ENCODE results near the gene OR52I2. TPM values are rescaled to one million over a fixed set of nuclear protein-coding genes. Genes with fewer than 3 reads are reported as not detected.

The OR52I2 gene
- polyA plus RNA-seq, 1 experiment = not detected

DNA sequence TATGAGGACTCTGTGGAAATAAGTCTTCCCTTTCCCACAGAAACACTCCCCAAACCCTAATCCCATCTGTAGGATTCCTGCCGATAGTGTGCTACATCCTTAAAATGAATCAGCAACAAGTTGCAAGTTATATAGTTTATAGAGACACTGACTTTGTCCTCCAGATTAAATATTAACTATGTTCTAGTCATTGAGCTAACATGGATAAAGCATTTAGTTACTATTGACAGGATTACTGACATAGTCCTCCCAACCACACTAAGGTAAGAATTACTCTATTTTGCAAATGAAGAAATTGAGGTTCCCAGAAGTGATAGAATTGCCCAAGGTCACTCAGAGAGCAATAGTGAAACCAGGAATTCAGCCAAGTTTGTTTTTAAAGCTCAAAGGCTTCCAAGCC is 34.7 kb upstream of the OR52I2 start:
- TF ChIP-seq, protein P1, sequence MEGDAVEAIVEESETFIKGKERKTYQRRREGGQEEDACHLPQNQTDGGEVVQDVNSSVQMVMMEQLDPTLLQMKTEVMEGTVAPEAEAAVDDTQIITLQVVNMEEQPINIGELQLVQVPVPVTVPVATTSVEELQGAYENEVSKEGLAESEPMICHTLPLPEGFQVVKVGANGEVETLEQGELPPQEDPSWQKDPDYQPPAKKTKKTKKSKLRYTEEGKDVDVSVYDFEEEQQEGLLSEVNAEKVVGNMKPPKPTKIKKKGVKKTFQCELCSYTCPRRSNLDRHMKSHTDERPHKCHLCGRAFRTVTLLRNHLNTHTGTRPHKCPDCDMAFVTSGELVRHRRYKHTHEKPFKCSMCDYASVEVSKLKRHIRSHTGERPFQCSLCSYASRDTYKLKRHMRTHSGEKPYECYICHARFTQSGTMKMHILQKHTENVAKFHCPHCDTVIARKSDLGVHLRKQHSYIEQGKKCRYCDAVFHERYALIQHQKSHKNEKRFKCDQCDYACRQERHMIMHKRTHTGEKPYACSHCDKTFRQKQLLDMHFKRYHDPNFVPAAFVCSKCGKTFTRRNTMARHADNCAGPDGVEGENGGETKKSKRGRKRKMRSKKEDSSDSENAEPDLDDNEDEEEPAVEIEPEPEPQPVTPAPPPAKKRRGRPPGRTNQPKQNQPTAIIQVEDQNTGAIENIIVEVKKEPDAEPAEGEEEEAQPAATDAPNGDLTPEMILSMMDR (IDR thresholded peaks at IDR 0.05; ENCODE audit: insufficient read depth, low read depth, low read length) = no peak
- ChIA-PET CTCF (interaction anchor here (3.6 kb wide), 1 partner anchor 360 kb away, joined by 23 read pairs; no protein-coding TSS in a partner anchor), POLR2A (no interaction called here)
- no peak for DNase-seq (ENCODE audit: low read depth)
- Histone ChIP-seq H3K4me3 (ENCODE audit: low read depth, low read length) (no peak overlapping the region), H3K27me3 (ENCODE audit: control insufficient read depth, insufficient read depth, low read length) (no peaks in the 10 kb centered on the region), H3K36me3 (ENCODE audit: control insufficient read depth, insufficient read depth, low read length) (no peaks in the 10 kb centered on the region)

GRCh38 chr11:4547416-4547815 is 34.1 kb upstream of the OR52I2 start:
- no peak for DNase-seq (ENCODE audit: low read depth)
- TF ChIP-seq, protein P1 (IDR thresholded peaks at IDR 0.05; ENCODE audit: insufficient read depth, low read depth, low read length) = no peak
- H3K4me3 ChIP-seq (ENCODE audit: low read depth, low read length) = no peak overlapping the region
- ChIA-PET CTCF (interaction anchor here (1.3 to 3.6 kb wide), 2 partner anchors 360 to 365 kb away, joined by 3 to 23 read pairs; no protein-coding TSS in a partner anchor), POLR2A (no interaction called here)
- no peaks in the 10 kb centered on the region for H3K36me3 ChIP-seq (ENCODE audit: control insufficient read depth, insufficient read depth, low read length)
- H3K27me3 ChIP-seq (ENCODE audit: control insufficient read depth, insufficient read depth, low read length) = no peaks in the 10 kb centered on the region

DNA sequence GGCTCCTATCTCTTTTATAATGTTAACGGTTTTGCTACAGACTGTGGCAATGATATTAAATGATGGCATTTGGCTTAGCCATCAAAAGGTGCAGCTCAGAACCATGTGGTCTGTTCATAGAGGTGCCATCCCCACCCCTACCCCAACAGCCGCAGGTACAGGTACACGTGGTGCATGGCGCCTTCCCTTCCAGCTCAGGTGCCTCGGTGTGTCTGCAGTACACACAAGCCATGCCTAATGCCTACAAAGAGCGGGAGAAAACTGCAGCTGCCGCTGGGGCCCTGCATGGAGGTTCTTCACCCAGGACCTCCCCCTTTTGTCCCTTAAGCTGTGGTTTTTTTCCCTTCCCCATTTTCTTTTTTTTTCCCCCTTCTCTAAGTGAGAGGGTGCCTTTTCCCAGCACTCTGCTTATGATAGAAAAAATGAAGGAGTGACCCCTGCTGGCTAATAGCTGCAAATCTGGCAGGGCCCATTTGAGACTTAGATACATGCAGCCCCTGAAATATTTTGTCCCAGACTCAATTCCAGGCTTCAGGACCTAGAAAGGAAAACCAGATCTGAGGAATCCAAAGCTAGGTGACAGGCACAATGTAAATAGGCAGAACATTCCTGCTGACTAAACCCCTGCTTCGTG is 30.1 kb upstream of the OR52I2 start:
- TF ChIP-seq, protein P1 (IDR thresholded peaks at IDR 0.05; ENCODE audit: insufficient read depth, low read depth, low read length) = peak; percentile 39
- DNase-seq (ENCODE audit: low read depth) = no peak
- Histone ChIP-seq H3K27me3 (ENCODE audit: control insufficient read depth, insufficient read depth, low read length) (no peaks in the 10 kb centered on the region), H3K36me3 (ENCODE audit: control insufficient read depth, insufficient read depth, low read length) (no peaks in the 10 kb centered on the region), H3K4me3 (ENCODE audit: low read depth, low read length) (no peak overlapping the region)
- ChIA-PET POLR2A (no interaction called here), CTCF (interaction anchor here (0.6 to 2.9 kb wide), 6 partner anchors 11 to 386 kb away, joined by 3 to 19 read pairs (median 4); no protein-coding TSS in a partner anchor)

DNA sequence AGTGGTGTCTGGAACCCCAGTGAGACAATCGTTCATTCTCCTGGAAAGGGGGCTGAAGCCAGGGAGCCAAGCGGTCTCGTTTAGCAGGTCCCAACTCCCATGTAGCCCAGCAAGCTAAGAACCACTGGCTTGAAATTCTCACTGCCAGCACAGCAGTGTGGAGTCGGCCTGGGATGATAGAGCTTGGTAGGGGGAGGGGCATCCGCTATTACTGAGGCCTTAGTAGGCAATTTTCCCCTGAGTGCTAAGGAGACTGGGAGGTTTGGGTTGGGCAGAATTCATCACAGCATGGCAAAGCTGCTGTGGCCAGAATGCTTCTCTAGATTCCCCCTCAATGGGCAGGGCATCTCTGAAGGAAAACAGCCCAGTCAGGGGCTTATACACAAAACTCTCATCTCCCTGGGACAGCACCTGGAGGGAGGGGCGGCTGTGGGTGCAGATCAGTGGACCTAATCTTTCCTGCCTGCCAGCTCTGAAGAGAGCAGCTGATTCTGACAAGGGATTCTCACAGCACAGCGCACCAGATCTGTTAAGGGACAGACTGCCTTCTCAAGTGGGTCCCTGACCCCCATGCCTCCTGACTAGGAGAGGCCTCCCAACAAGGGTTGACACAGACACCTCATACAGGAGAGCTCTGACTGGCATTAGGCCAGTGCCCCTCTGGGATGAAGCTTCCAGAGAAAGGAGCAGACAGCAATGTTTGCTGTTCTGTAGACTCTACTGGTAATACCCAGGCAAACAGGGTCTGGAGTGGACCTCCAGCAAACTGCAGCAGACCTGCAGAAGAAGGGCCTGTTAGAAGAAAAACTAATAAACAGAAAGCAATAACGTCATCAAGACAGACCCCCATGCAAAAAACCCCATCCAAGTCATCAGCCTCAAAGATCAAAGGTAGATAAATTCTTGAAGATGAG is 21.8 kb upstream of the OR52I2 start:
- TF ChIP-seq, protein P1 (IDR thresholded peaks at IDR 0.05; ENCODE audit: insufficient read depth, low read depth, low read length) = no peak
- no peak for DNase-seq (ENCODE audit: low read depth)
- Histone ChIP-seq H3K36me3 (ENCODE audit: control insufficient read depth, insufficient read depth, low read length) (no peaks in the 10 kb centered on the region), H3K27me3 (ENCODE audit: control insufficient read depth, insufficient read depth, low read length) (no peaks in the 10 kb centered on the region), H3K4me3 (ENCODE audit: low read depth, low read length) (no peak overlapping the region)
- ChIA-PET CTCF (interaction anchor here (0.8 to 1.2 kb wide), 2 partner anchors 372 to 373 kb away, joined by 4 read pairs; no protein-coding TSS in a partner anchor), POLR2A (no interaction called here)

GRCh38 chr11:4560467-4560866 is 21.1 kb upstream of the OR52I2 start:
- CTCF ChIA-PET = interaction anchor here (1.2 kb wide), 1 partner anchor 373 kb away, joined by 4 read pairs; no protein-coding TSS in a partner anchor
- TF ChIP-seq, protein P1 (IDR thresholded peaks at IDR 0.05; ENCODE audit: insufficient read depth, low read depth, low read length) = no peak

More at GRCh38 chr11:4560467-4560866, 21.1 kb upstream of the OR52I2 start:
- Histone ChIP-seq H3K4me3 (ENCODE audit: low read depth, low read length) (no peak overlapping the region), H3K27me3 (ENCODE audit: control insufficient read depth, insufficient read depth, low read length) (no peaks in the 10 kb centered on the region), H3K36me3 (ENCODE audit: control insufficient read depth, insufficient read depth, low read length) (no peaks in the 10 kb centered on the region)
- no peak for DNase-seq (ENCODE audit: low read depth)
- POLR2A ChIA-PET = no interaction called here

Data from BJ (cell line).